ENCODE measurements around the gene AKAIN1. TPM values are rescaled to one million over a fixed set of nuclear protein-coding genes. Genes with fewer than 3 reads are reported as not detected.

The AKAIN1 gene
- total RNA-seq, 1 donor from 2014 or later: not detected

- H3K4me3 Mint-ChIP-seq (ENCODE audit: low read depth): no peak overlapping the region
- H3K27me3 Mint-ChIP-seq (ENCODE audit: low read depth): no peaks in the 10 kb centered on the region
- H3K4me1 Mint-ChIP-seq (ENCODE audit: low read depth): no peaks in the 10 kb centered on the region
- H3K9me3 Mint-ChIP-seq: no peaks in the 10 kb centered on the region
- no peaks in the 10 kb centered on the region for H3K36me3 Mint-ChIP-seq (ENCODE audit: low read depth)
- intact Hi-C loops (cut with micrococcal nuclease): no loop called here
- no peak overlapping the region for H3K27ac Mint-ChIP-seq
- no peak for DNase-seq (ENCODE audit: low spot score)
These were observed 90.3 kb downstream of the AKAIN1 start for GRCh38 chr18:5106730-5107129.

GRCh38 chr18:5104246-5104645, 92.8 kb downstream of the AKAIN1 start:
- no peaks in the 10 kb centered on the region for H3K36me3 Mint-ChIP-seq (ENCODE audit: low read depth)
- no peaks in the 10 kb centered on the region for H3K4me1 Mint-ChIP-seq (ENCODE audit: low read depth)
- intact Hi-C loops (cut with micrococcal nuclease): no loop called here

GRCh38 chr18:5103693-5104092, 93.4 kb downstream of the AKAIN1 start:
- H3K9me3 Mint-ChIP-seq: no peaks in the 10 kb centered on the region
- H3K27ac Mint-ChIP-seq: no peak overlapping the region
- no peak overlapping the region for H3K4me3 Mint-ChIP-seq (ENCODE audit: low read depth)
- no peak for DNase-seq (ENCODE audit: low spot score)
- intact Hi-C loops (cut with micrococcal nuclease): no loop called here
- no peaks in the 10 kb centered on the region for H3K36me3 Mint-ChIP-seq (ENCODE audit: low read depth)
- H3K4me1 Mint-ChIP-seq (ENCODE audit: low read depth): no peaks in the 10 kb centered on the region
- H3K27me3 Mint-ChIP-seq (ENCODE audit: low read depth): no peaks in the 10 kb centered on the region

More at GRCh38 chr18:5104246-5104645, 92.8 kb downstream of the AKAIN1 start:
- Mint-ChIP-seq H3K9me3 (no peaks in the 10 kb centered on the region), H3K27me3 (ENCODE audit: low read depth) (no peaks in the 10 kb centered on the region), H3K27ac (no peak overlapping the region), H3K4me3 (ENCODE audit: low read depth) (no peak overlapping the region)
- no peak for DNase-seq (ENCODE audit: low spot score)

GRCh38 chr18:5103286-5103685, 93.8 kb downstream of the AKAIN1 start:
- no peak for DNase-seq (ENCODE audit: low spot score)
- Mint-ChIP-seq H3K36me3 (ENCODE audit: low read depth) (no peaks in the 10 kb centered on the region), H3K9me3 (no peaks in the 10 kb centered on the region), H3K27ac (no peak overlapping the region), H3K27me3 (ENCODE audit: low read depth) (no peaks in the 10 kb centered on the region), H3K4me1 (ENCODE audit: low read depth) (no peaks in the 10 kb centered on the region), H3K4me3 (ENCODE audit: low read depth) (no peak overlapping the region)
- intact Hi-C loops (cut with micrococcal nuclease): no loop called here

- Mint-ChIP-seq H3K4me1 (ENCODE audit: low read depth) (peaks cover 2% of the 10 kb centered on the region), H3K27me3 (ENCODE audit: low read depth) (no peaks in the 10 kb centered on the region), H3K27ac (no peak overlapping the region), H3K36me3 (ENCODE audit: low read depth) (no peaks in the 10 kb centered on the region), H3K4me3 (ENCODE audit: low read depth) (no peak overlapping the region), H3K9me3 (no peaks in the 10 kb centered on the region)
- intact Hi-C loops (cut with micrococcal nuclease): no loop called here
- no peak for DNase-seq (ENCODE audit: low spot score)
These were observed 99.8 kb downstream of the AKAIN1 start for GRCh38 chr18:5097116-5097703.

- intact Hi-C loops (cut with micrococcal nuclease): no loop called here
- no peak for DNase-seq (ENCODE audit: low spot score)
- peaks cover 5% of the 10 kb centered on the region for H3K9me3 Mint-ChIP-seq
- H3K36me3 Mint-ChIP-seq (ENCODE audit: low read depth): no peaks in the 10 kb centered on the region
- H3K4me3 Mint-ChIP-seq (ENCODE audit: low read depth): no peak overlapping the region
- H3K4me1 Mint-ChIP-seq (ENCODE audit: low read depth): peaks cover 2% of the 10 kb centered on the region
- no peaks in the 10 kb centered on the region for H3K27me3 Mint-ChIP-seq (ENCODE audit: low read depth)
- H3K27ac Mint-ChIP-seq: no peak overlapping the region
These were observed 101.8 kb downstream of the AKAIN1 start for GRCh38 chr18:5095239-5095638.

- intact Hi-C loops (cut with micrococcal nuclease): no loop called here
- no peak overlapping the region for H3K4me3 Mint-ChIP-seq (ENCODE audit: low read depth)
- DNase-seq (ENCODE audit: low spot score): no peak
- H3K9me3 Mint-ChIP-seq: peaks cover 5% of the 10 kb centered on the region
- peaks cover 2% of the 10 kb centered on the region for H3K4me1 Mint-ChIP-seq (ENCODE audit: low read depth)
- no peaks in the 10 kb centered on the region for H3K36me3 Mint-ChIP-seq (ENCODE audit: low read depth)
- no peak overlapping the region for H3K27ac Mint-ChIP-seq
- H3K27me3 Mint-ChIP-seq (ENCODE audit: low read depth): no peaks in the 10 kb centered on the region
These were observed 103.2 kb downstream of the AKAIN1 start for GRCh38 chr18:5093902-5094301.

Other genes starting within 250 kb of the AKAIN1 start
- 19.2 and 20.2 TPM in 2 replicates for gene ZBTB14, start 98.5 kb upstream of the AKAIN1 start, total RNA-seq

Measured in activated T-helper 2 cell treated with anti-CD3 and anti-CD28 coated beads, Interferon-gamma antibody, Interleukin-2, Interleukin-4, amounts not matched to agents 10 μg/mL and 5 μg/mL and 100 μg/mL, durations not matched to agents 14 hours and 24 hours and 36 hours (primary cell).